Stimulated activated CD8-positive, alpha-beta memory T cell treated with anti-CD3 and anti-CD28 coated beads, Interleukin-7, amount 100 ng/mL, for 4 hours (primary cell): ENCODE measurements around the gene STK24.
"Not testable (repeated sequence)": the region's sequence is repeated elsewhere in the genome, so short reads cannot be mapped to it uniquely, and the experiment has no call there.

Experiments
- DNase-seq, 2 donors: peaks; one replicate each; pipeline ENCODE4 v3.0.0-alpha.2; 2020; ENCODE audit warnings: low read depth in 2 of 2

Gene STK24

DNA sequence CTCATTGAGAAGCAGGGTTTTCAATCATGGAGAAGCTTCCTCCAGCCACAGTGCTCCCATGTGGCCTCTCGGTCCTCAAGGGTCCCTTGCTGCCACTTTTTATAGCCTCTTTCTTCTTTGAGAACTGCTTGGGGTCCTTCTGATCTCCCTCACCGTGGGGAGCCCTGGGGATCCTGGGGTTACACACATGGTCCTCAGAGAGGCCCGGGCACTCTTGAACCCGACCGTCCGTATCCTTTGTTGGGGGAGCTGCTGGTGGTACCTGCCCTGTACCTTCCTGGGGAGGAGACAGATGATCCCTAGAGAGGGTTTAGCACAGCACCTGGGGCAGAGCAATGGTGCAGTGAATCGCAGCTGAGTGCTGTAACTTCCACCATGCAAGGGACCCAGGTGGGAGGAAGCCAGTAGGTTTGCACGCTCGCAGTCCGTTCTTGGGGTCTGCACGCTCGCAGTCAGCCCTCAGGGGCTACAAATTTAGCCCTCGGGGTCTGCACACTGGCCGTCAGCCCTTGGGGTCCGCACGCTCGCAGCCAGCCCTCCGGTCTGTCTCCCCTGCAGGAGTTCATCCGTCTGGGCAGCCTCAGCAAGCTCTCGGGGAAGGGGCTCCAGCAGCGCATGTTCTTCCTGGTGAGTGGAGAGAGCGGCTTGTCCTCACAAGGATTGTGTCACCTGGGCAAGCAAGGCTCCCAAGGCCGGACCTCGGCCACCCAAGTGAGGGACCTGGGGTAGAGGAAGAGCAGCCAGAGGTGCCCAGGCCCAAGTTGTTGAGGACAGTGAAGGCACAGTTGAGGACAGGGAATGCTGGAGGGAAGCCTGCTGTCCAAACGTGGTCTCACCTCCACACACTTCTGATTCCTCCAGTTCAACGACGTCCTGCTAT lies 138.4 kb downstream of the STK24 start:
- no peak for DNase-seq

- DNase-seq, result no peak
Measured at GRCh38 chr13:98436233-98436910, 140.5 kb downstream of the STK24 start.

DNA sequence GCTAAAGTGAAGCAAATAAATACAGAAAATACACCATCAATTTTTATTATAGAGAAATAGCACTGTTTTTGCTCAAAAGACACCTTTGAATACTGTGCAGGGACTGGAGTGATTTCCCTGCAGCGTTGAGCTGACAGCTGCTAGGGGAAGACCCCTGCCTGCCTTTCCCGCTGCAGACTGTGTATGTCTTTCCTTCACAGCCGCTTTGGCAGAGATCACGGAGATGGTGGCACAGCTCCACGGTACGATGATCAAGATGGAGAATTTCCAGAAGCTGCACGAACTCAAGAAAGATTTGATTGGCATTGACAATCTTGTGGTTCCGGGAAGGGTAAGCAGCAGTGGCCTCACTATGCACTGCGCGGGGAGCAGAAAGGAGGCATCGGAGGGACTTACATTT lies 141.5 kb downstream of the STK24 start:
- no peak for DNase-seq

DNA sequence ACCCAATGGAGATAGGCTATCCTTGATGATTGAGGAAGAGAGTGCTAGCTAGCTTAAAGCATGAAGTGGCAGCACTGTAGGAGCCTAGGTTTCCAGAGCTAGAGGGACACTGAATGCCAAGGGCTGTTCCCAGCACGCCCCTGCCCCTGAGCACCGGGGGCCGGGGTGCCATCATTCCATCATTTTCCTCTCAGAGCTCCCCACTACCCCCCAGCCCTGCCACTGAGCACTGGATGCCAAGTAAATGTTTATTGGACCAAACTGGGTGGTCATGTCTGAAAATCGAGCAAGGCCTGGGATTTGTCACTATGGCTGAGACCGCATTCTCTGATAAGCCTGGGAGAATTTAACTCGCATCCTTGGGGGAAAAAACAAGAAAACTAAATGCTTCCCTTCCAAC lies 142.8 kb downstream of the STK24 start:
- DNase-seq, result no peak

GRCh38 chr13:98433654-98434053 lies 143.3 kb downstream of the STK24 start:
- no peak for DNase-seq

DNA sequence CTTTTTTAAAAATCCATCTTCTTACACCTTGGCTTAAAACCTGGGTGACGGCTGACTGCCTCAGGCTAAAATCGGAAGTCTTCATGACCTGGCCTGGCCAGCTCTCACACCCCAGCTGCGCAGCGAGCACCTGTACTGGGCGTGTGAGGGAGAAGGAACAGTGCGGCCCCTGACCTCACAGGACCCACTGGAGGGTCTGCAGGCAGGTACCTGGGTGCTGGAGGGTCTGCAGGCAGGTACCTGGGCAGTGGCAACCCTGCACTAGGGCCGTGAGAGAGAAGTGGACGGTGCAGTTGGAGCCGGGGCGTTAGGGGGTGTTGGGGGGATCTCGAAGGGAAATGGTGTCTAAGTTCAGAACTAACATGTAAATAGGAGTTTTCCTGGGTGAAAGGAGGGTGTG lies 144.3 kb downstream of the STK24 start:
- no peak for DNase-seq

DNA sequence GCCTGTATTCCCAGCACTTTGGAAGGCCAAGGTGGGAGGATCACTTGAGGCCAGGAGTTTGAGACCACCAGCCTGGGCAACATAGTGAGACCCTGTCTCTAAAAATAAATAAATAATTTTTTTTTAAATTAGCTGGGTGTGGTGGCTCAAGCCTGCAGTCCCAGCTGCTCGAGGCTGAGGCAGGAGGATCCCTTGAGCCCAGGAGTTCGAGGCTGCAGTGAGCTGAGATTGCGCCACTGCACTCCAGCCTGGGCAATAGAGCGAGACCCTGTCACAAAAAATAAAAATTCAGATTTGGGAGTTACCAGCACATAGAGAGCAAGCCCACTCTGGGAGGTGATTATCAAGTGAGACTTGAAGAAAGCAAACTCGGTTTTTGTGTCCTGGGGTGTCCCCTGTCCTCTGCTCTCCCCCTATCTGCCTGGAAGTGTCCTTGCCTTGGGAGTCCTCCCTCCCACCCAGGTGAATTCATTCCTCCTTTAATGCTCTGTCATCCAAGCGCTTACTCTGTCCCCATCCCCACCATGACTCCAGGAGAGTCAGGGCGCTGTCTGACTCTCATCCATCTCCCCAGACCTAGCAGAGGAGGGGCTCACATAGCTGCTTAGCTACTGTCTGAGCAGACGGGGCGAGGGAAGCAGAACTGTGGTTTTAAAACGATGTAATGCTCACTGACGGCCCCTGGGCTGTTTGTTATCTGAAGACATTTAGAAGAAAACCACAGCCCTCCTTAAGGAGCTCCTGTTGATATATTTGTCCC lies 146.8 kb downstream of the STK24 start:
- no peak for DNase-seq

GRCh38 chr13:98429531-98429930 lies 147.4 kb downstream of the STK24 start:
- DNase-seq, result no peak

DNA sequence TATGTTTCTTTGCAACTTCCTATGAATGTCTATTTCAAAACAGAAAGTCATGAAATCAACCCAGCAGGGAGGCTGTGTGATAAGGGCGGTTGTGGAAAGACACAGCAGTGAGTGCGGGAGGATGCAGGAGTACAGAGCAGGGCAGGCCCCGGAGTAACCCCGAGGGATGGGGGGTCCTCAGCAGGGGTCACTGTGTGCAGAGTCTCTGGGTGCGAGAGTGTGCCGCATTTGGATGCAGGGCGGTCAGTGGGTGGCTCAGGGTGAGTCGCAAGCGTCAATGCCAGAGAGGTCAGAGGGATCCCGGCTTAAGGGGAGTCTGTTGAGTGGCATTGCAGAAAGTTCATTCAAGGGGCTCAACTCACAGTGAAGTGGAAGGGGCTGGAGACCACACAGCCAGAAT lies 147.8 kb downstream of the STK24 start:
- DNase-seq, result no peak

- DNase-seq, result no peak
Measured at GRCh38 chr13:98428256-98428966, 148.5 kb downstream of the STK24 start.

DNA sequence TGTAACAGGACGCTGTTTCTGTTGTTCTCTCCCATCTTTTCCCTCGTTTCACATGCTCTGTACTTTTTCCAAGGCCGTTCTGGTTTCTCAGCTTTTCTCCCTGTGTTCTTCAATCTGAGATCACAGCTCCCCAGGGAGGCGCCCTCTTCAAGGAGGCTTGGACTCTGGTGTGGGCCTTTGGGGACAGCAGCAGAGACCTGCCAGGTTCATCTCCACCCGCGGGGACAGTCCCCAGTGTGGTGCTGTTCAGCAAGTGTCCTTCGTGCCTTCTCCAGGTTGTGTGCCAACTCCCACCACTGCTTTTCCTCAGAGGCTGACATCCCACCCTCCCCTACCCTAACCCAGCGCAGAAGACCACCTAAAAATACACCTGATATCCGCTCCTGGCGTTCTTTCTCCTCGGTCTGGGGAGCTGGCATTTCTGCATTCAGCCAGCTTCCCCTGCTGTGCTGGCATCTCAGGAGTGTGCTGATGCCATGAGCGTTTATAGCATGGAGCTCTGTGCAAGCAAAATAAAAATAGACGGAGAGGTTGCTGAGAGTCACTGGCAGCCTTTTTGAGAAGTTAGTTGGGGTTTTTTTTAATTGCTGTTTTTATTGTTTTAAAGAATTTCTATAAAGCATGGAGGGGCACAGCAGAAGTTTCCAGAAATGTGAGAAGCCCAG lies 149.4 kb downstream of the STK24 start:
- DNase-seq, result no peak

DNA sequence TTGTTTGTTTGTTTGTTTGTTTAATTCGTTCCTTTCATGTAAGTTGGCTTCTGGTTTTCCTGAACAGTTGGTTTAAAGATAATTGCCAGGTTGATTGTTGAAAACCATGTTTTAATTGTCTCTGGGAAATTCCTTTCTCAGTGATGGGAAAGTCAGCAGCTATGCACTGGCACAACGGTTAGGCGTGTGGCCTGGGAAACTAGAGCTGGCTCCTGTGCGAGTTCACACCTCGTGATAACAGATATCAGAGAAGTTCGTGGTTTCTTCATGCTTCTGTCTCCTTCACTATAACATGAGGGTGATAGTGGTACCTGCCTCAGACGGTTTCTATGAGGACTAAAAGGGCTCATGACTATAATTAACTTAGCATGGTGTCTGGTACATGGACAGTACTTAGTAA lies 153.5 kb downstream of the STK24 start:
- DNase-seq, result no peak

DNA sequence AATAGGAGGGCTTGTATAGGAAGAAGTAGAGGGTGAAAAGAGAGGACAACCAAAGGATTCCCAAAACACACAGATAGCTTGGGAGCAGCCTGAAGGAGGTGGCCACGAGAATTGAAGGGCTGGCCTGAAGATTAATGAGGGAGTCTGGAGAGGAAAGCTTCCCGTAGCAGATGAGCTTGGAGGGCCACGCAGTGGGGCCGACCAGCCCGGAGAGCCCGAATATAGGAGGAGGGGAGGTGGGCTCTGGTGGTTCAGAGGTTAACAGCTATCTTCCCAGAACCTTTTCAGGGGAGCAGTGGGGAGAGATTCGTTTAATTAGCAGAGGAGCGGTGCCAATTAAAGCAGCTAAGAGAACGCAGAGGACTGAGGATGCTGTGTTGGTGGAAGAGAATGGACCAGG lies 154.9 kb downstream of the STK24 start:
- DNase-seq, result no peak

GRCh38 chr13:98420554-98421175 lies 156.2 kb downstream of the STK24 start:
- no peak for DNase-seq

DNA sequence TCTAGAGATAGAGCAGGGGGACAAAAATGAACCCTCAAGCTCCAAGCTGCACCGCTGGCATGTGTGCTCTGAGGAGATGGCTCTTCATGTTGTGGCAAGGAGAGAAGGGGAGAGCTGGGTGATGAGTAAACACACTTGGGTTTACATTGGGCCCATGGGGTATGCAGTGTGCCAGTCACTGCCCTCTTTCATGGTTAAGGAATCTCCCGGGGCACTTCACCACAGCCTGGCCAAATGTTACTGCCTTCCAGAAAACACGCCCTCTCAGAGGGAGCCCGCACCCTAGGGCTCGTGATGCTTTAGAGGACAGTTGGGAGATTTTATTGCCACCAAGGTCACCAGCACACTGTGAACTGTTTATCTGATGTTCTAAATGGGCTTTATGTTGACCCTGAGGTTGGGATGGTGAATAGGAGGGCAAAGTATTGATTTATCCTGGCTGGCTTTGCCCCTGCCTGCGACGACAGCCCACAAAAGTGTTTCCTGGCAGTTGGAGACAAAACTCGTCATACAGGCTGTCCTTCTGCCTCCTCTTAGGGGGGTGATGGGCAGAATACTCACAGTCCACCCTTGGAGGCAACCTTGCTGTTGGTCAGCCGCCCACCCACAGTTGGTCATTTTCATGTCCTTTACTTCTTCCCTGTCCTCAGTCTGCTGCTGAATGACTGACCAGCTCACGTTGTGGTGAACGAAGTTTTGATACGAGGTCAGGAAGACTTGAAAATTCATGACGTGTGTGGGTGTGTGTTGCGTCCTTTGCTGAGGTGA lies 156.9 kb downstream of the STK24 start:
- no peak for DNase-seq

- DNase-seq, result no peak
Measured at GRCh38 chr13:98416408-98416807, 160.5 kb downstream of the STK24 start.

- no peak for DNase-seq
Measured at GRCh38 chr13:98415326-98416070, 161.4 kb downstream of the STK24 start.

DNA sequence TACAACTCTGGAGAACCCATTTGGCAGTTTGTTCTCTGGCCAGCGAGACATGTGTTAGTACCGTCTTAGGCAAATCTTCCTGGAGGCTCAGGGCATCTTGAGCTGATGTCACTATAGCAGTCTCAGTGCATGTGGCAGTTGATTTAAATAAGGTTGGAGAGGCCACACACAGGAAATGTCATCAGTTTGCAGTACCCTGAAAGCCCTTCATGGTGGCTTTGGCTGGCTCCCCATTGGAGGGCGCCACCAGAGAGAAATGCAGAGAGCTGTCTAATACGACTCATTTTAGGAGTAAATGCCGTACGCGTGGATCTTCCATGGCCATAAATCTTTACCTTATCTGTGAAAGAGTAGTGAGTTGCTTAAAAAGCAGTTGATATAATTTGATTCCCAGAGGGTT lies 163.1 kb downstream of the STK24 start:
- no peak for DNase-seq

- DNase-seq, result not testable (repeated sequence)
Measured at GRCh38 chr13:98413278-98413677, 163.6 kb downstream of the STK24 start.
